ENCODE results near the gene GORAB.
A peak's percentile ranks its signal among the peaks of the same experiment; 100 is the strongest.

Gene GORAB

DNA sequence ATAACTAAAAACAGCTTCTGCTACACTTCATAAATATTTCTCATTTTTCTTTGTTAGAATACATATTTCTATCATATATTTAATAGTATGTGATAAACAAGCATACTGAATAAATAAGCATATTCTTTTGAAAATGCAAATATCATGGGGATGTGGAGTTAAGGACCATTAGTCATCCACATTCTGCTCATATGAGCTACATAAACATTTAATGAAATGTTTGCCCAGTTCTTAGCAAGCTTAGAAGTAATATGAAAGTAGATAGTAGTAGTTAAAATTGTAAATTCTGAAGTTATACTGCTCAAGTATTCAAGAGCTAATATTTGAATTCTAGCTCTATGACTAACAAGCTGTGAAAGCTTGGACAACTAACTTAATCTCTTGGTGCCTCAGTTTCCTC lies 10.1 kb upstream of the GORAB start:
- Histone ChIP-seq H3K79me2 (no peaks in the 10 kb centered on the region), H3K27me3 (ENCODE audit: control insufficient read depth, insufficient read depth, low read length) (no peaks in the 10 kb centered on the region), H3K9ac (no peak overlapping the region), H3K4me2 (ENCODE audit: low read length) (no peak overlapping the region), H3K27ac (no peak overlapping the region), H3K9me3 (ENCODE audit: control insufficient read depth, low read length) (no peaks in the 10 kb centered on the region), H3K36me3 (ENCODE audit: control insufficient read depth, insufficient read depth, low read length) (no peaks in the 10 kb centered on the region), H3K4me3 (ENCODE audit: low read depth, low read length) (no peak overlapping the region), H3K4me1 (no peaks in the 10 kb centered on the region), H2AFZ (no peak overlapping the region)
- TF ChIP-seq, protein P1, sequence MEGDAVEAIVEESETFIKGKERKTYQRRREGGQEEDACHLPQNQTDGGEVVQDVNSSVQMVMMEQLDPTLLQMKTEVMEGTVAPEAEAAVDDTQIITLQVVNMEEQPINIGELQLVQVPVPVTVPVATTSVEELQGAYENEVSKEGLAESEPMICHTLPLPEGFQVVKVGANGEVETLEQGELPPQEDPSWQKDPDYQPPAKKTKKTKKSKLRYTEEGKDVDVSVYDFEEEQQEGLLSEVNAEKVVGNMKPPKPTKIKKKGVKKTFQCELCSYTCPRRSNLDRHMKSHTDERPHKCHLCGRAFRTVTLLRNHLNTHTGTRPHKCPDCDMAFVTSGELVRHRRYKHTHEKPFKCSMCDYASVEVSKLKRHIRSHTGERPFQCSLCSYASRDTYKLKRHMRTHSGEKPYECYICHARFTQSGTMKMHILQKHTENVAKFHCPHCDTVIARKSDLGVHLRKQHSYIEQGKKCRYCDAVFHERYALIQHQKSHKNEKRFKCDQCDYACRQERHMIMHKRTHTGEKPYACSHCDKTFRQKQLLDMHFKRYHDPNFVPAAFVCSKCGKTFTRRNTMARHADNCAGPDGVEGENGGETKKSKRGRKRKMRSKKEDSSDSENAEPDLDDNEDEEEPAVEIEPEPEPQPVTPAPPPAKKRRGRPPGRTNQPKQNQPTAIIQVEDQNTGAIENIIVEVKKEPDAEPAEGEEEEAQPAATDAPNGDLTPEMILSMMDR (IDR thresholded peaks at IDR 0.05): no peak

DNA sequence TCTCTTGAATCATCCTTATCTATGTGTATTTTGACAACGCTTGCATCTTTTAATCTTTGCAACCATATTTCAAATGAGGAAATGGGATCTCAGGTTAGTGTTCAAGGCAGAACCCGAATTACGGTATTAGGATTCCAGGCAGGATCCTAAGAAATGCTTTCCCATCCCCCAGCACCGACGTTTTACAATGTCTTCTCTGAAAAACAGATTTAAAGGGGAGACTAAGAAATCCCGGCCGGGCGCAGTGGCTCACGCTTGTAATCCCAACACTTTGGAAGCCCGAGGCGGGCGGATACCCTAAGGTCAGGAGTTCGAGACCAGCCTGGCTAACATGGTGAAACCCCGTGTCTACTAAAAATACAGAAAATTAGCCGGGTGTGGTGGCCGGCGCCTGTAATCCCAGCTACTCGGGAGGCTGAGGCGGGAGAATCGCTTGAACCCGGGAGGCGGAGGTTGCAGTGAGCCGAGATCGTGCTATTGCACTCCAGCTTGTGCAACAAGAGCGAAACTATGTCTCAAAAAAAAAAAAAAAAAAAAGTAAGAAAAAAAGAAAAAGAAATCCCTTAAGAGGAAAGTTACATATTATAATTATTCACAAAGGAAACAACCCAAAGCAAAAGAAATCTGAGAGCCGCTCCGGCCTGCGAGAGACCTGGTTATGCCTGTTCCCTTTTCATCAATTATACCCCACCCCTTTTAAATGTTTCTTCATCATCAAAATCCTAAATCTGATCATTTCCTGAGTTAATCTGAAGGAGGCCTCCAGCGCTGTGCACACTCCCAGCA lies 801 bp upstream of the GORAB start:
- Histone ChIP-seq H2AFZ (peak overlapping the region; percentile 94), H3K27ac (peak overlapping the region; percentile 88), H3K27me3 (ENCODE audit: control insufficient read depth, insufficient read depth, low read length) (no peaks in the 10 kb centered on the region), H3K9ac (peak overlapping the region; percentile 28), H3K79me2 (peaks cover 5% of the 10 kb centered on the region), H3K4me2 (ENCODE audit: low read length) (peak overlapping the region; percentile 95), H3K4me1 (no peaks in the 10 kb centered on the region), H3K9me3 (ENCODE audit: control insufficient read depth, low read length) (no peaks in the 10 kb centered on the region), H3K4me3 (ENCODE audit: low read depth, low read length) (peak overlapping the region; percentile 95), H3K36me3 (ENCODE audit: control insufficient read depth, insufficient read depth, low read length) (no peaks in the 10 kb centered on the region)
- TF ChIP-seq, protein P1 (IDR thresholded peaks at IDR 0.05): no peak

DNA sequence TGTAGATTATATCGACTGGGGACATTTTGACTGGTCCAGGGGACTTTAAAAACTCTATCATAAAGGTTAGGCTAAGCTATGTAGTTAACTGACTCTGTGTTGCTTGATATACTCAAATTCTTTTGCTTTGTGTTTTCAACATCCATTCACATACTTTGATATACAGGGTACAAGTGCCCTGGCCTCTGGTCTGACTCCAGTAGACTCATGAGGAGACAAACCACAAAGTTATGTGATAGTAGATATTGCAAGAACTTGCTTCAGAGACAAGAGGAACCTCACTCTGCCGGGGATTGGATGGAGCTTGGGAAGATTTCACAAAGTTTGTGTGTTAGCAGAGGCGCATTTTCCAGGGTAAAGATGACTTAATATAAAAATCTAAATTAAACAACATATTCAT lies 1.3 kb downstream of the GORAB start:
- Histone ChIP-seq H3K36me3 (ENCODE audit: control insufficient read depth, insufficient read depth, low read length) (no peaks in the 10 kb centered on the region), H3K4me1 (no peaks in the 10 kb centered on the region), H2AFZ (no peak overlapping the region), H3K27ac (no peak overlapping the region), H3K4me2 (ENCODE audit: low read length) (peak overlapping the region; percentile 95), H3K9me3 (ENCODE audit: control insufficient read depth, low read length) (no peaks in the 10 kb centered on the region), H3K4me3 (ENCODE audit: low read depth, low read length) (no peak overlapping the region), H3K79me2 (peaks cover 5% of the 10 kb centered on the region), H3K27me3 (ENCODE audit: control insufficient read depth, insufficient read depth, low read length) (no peaks in the 10 kb centered on the region), H3K9ac (no peak overlapping the region)
- TF ChIP-seq, protein P1 (IDR thresholded peaks at IDR 0.05): no peak

DNA sequence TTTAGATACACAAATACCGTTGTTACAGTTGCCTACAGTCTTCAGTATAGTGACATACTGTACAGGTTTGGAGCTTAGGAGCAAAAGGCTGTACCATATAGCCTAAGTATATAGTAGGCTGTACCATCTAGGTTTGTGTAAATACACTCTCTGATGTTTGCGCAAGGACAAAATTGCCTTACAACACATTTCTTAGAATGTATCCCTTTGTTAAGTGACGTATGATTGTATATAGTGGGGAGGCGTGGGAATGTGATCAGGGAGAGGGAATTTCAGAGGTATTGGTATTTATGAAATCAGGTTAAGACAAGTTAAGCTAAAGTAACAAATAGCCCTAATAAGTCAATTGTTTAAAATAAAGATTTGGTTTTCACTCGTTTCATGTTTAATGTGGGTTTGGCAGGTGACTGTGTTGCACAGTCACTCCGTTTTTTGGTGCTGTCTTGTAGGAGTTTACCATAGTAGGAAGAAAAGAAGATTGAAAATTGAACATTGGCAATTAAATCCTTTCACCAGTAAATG lies 2.7 kb downstream of the GORAB start:
- Histone ChIP-seq H2AFZ (no peak overlapping the region), H3K4me2 (ENCODE audit: low read length) (no peak overlapping the region), H3K36me3 (ENCODE audit: control insufficient read depth, insufficient read depth, low read length) (no peaks in the 10 kb centered on the region), H3K27ac (no peak overlapping the region), H3K27me3 (ENCODE audit: control insufficient read depth, insufficient read depth, low read length) (no peaks in the 10 kb centered on the region), H3K4me3 (ENCODE audit: low read depth, low read length) (no peak overlapping the region), H3K9ac (no peak overlapping the region), H3K79me2 (peaks cover 5% of the 10 kb centered on the region), H3K9me3 (ENCODE audit: control insufficient read depth, low read length) (no peaks in the 10 kb centered on the region), H3K4me1 (no peaks in the 10 kb centered on the region)
- TF ChIP-seq, protein P1 (IDR thresholded peaks at IDR 0.05): no peak

DNA sequence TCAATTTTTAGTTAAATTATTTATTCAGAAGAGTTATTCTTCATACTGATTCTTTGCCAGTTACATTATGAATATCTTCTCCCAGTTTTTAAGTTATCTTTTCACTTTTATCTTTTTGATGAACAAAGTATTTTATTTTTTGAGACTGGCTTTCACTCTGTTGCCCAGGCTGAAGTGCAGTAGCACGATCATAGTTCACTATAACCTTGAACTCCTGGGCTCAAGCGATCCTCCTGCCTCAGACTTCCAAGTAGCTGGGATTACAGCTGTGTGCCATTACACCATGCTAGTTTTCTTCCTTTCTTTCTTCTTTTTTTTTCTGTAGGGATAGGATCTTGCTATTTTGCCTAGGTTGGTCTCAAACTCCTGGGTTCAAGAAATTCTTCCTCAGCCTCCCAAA lies 3.5 kb downstream of the GORAB start:
- H2AFZ ChIP-seq: no peak overlapping the region
- no peaks in the 10 kb centered on the region for H3K36me3 ChIP-seq (ENCODE audit: control insufficient read depth, insufficient read depth, low read length)
- no peak overlapping the region for H3K9ac ChIP-seq
- no peaks in the 10 kb centered on the region for H3K27me3 ChIP-seq (ENCODE audit: control insufficient read depth, insufficient read depth, low read length)
- H3K4me3 ChIP-seq (ENCODE audit: low read depth, low read length): no peak overlapping the region
- no peaks in the 10 kb centered on the region for H3K9me3 ChIP-seq (ENCODE audit: control insufficient read depth, low read length)
- no peak overlapping the region for H3K27ac ChIP-seq
- TF ChIP-seq, protein P1 (IDR thresholded peaks at IDR 0.05): no peak
- peaks cover 5% of the 10 kb centered on the region for H3K79me2 ChIP-seq
- H3K4me1 ChIP-seq: no peaks in the 10 kb centered on the region
- H3K4me2 ChIP-seq (ENCODE audit: low read length): no peak overlapping the region
